PC-3 (cell line): Measurements from ENCODE around the gene CNTNAP2. TPM values are rescaled to one million over a fixed set of nuclear protein-coding genes. Genes with fewer than 3 reads are reported as not detected.

Experiments used
- ATAC-seq: fragments of 200-7000 bp; cut with Tn5 transposase; 2 replicates; pipeline ENCODE4 v1.9.1; 2020; ENCODE audit warnings: mild to moderate bottlenecking, moderate library complexity
- BruUV-seq: library from RNA; stranded (reverse); fragments of 400-500 nt; replicated peaks from 2 replicates; lab custom pipeline; 2021; lab: Mats Ljungman, UMichigan
- CTCF ChIA-PET: fragments of 300-600 bp; sonication (Branson Sonifier 250); formaldehyde crosslinking; loops from one replicate; lab custom pipeline; 2022; ENCODE audit warnings: antibody characterized with exemption; lab: Charles Lee
- POLR2A ChIA-PET: fragments of 300-600 bp; sonication (Branson Sonifier 250); formaldehyde crosslinking; loops from one replicate; lab custom pipeline; 2022; ENCODE audit warnings: antibody characterized with exemption; ENCODE audit not compliant: unreplicated experiment; lab: Charles Lee
- DNase-seq: peaks from one replicate; pipeline ENCODE4 v3.0.0-alpha.2; 2015
- H2AFZ ChIP-seq: fragments of 300-600 bp; sonication (generic); 2 replicates; pipeline ENCODE4 v1.6.0; 2016; ENCODE audit warnings: antibody characterized with exemption, low read length
- H3F3A ChIP-seq: fragments of 300-600 bp; sonication (generic); one replicate; pipeline ENCODE4 v1.6.0; 2017; ENCODE audit warnings: antibody characterized with exemption, low read length, control low read depth, mild to moderate bottlenecking; ENCODE audit not compliant: unreplicated experiment
- H3K27ac ChIP-seq: fragments of 300-600 bp; sonication (generic); 2 replicates; pipeline ENCODE4 v1.5.1; 2016; ENCODE audit warnings: mild to moderate bottlenecking, low read length
- H3K27me3 ChIP-seq: fragments of 300-600 bp; sonication (generic); 2 replicates; pipeline ENCODE4 v1.6.1; 2016; ENCODE audit warnings: low read length, mixed read lengths
- H3K36me3 ChIP-seq: fragments of 300-600 bp; sonication (generic); 2 replicates; pipeline ENCODE4 v1.6.1; 2016; ENCODE audit warnings: low read depth, mixed run types, low read length, mixed read lengths
- H3K4me1 ChIP-seq: fragments of 300-600 bp; sonication (generic); 2 replicates; pipeline ENCODE4 v1.5.1; 2016; ENCODE audit warnings: low read length; ENCODE audit not compliant: insufficient read depth
- H3K4me2 ChIP-seq: fragments of 300-600 bp; sonication (generic); 2 replicates; pipeline ENCODE4 v1.6.0; 2016; ENCODE audit warnings: low read length
- H3K4me3 ChIP-seq: fragments of 300-600 bp; sonication (generic); 2 replicates; pipeline ENCODE4 v1.5.1; 2016; ENCODE audit warnings: mild to moderate bottlenecking, low read length, mixed read lengths
- H3K79me2 ChIP-seq: fragments of 300-600 bp; sonication (generic); 2 replicates; pipeline ENCODE4 v1.6.1; 2017; ENCODE audit warnings: low read length, mixed read lengths
- H3K9ac ChIP-seq: fragments of 300-600 bp; sonication (generic); 2 replicates; pipeline ENCODE4 v1.6.0; 2016; ENCODE audit warnings: mild to moderate bottlenecking, low read length
- H3K9me2 ChIP-seq: fragments of 300-600 bp; sonication (generic); replicated peaks from 2 replicates; pipeline ENCODE4 v1.6.1; 2016; ENCODE audit warnings: mixed run types, low read length, mixed read lengths
- H3K9me3 ChIP-seq: fragments of 300-600 bp; sonication (generic); 2 replicates; pipeline ENCODE4 v1.6.1; 2016; ENCODE audit warnings: low read length, mixed read lengths
- H4K20me1 ChIP-seq: fragments of 300-600 bp; sonication (generic); 2 replicates; pipeline ENCODE4 v1.6.1; 2016; ENCODE audit warnings: low read length, mixed read lengths
- EZH2 ChIP-seq: fragments of 300-600 bp; sonication (generic); IDR thresholded peaks from one replicate; pipeline ENCODE4 v1.6.1; 2017; ENCODE audit warnings: antibody characterized with exemption, mild to moderate bottlenecking, low read length; ENCODE audit not compliant: unreplicated experiment
- EZH2phosphoT487 ChIP-seq: fragments of 300-600 bp; sonication (generic); IDR thresholded peaks from 2 replicates; pipeline ENCODE4 v1.6.1; 2018; ENCODE audit warnings: mild to moderate bottlenecking, antibody characterized with exemption, low read length, borderline replicate concordance
- intact Hi-C: fragments of 100-400 bp; cut with micrococcal nuclease; formaldehyde crosslinking; loops from 2 replicates; pipeline ENCODE4 v1.9.0; 2023
- total RNA-seq: library from RNA; depleted of rRNA; stranded (reverse); fragments of >200 nt; gene quantifications from 2 replicates; pipeline ENCODE4 v1.2.3, GENCODE V29; 2014
- TF ChIP-seq, protein P1 (sequence below): fragments of 300-600 bp; sonication (generic); conservative IDR thresholded peaks from 2 replicates; pipeline ENCODE4 v1.5.1; 2017; ENCODE audit warnings: antibody characterized with exemption, low read depth, mild to moderate bottlenecking, low read length

CNTNAP2 gene
- total RNA-seq, 1 experiment from 2014 or later: 1.5 TPM

GRCh38 chr7:146397141-146397540, 280.5 kb downstream of the CNTNAP2 start:
- ChIA-PET POLR2A (no interaction called here), CTCF (no interaction called here)
- ATAC-seq (no peak), DNase-seq (no peak)
- H3K79me2 ChIP-seq: no peaks in the 10 kb centered on the region
- H3K9ac ChIP-seq: no peak overlapping the region
- no peaks in the 10 kb centered on the region for H3F3A ChIP-seq
- no peak overlapping the region for H3K27ac ChIP-seq
- TF ChIP-seq EZH2 (no peak), EZH2phosphoT487 (no peak)
- TF ChIP-seq, protein P1, sequence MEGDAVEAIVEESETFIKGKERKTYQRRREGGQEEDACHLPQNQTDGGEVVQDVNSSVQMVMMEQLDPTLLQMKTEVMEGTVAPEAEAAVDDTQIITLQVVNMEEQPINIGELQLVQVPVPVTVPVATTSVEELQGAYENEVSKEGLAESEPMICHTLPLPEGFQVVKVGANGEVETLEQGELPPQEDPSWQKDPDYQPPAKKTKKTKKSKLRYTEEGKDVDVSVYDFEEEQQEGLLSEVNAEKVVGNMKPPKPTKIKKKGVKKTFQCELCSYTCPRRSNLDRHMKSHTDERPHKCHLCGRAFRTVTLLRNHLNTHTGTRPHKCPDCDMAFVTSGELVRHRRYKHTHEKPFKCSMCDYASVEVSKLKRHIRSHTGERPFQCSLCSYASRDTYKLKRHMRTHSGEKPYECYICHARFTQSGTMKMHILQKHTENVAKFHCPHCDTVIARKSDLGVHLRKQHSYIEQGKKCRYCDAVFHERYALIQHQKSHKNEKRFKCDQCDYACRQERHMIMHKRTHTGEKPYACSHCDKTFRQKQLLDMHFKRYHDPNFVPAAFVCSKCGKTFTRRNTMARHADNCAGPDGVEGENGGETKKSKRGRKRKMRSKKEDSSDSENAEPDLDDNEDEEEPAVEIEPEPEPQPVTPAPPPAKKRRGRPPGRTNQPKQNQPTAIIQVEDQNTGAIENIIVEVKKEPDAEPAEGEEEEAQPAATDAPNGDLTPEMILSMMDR: no peak
- H3K4me3 ChIP-seq: no peak overlapping the region
- intact Hi-C loops: no loop called here
- H2AFZ ChIP-seq: no peak overlapping the region
- H3K9me3 ChIP-seq: no peaks in the 10 kb centered on the region
- no peaks in the 10 kb centered on the region for H3K27me3 ChIP-seq
- BruUV-seq: no TSS peak
- no peaks in the 10 kb centered on the region for H4K20me1 ChIP-seq
- H3K4me1 ChIP-seq: no peaks in the 10 kb centered on the region
- H3K9me2 ChIP-seq: no peaks in the 10 kb centered on the region
- H3K4me2 ChIP-seq: no peak overlapping the region
- H3K36me3 ChIP-seq: no peaks in the 10 kb centered on the region

DNA sequence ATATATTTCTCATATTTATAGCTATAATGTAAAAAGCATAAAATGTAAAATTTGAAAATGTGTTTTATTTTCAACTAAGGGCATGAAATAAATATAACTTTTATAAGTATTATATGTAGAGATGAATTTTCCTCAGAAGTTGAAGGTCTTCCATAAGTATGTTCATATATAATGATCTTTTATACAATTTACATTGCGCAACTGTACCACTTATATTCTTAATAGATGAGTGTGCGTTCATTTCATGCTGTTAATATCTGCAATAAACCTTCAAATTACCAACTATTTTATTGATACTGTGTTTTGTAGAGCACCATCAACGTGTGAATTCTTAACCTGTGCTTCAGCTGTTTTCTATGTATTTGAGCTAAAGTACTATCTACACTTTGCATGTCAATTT, 285.3 kb downstream of the CNTNAP2 start:
- ChIA-PET CTCF (no interaction called here), POLR2A (no interaction called here)
- H3K4me2 ChIP-seq: no peak overlapping the region
- H3K9ac ChIP-seq: no peak overlapping the region
- H3K27me3 ChIP-seq: no peaks in the 10 kb centered on the region
- no peak overlapping the region for H2AFZ ChIP-seq
- no peak overlapping the region for H3K4me3 ChIP-seq
- H3K9me3 ChIP-seq: no peaks in the 10 kb centered on the region
- TF ChIP-seq, protein P1: no peak
- TF ChIP-seq EZH2phosphoT487: no peak
- TF ChIP-seq EZH2: no peak
- no peak overlapping the region for H3K27ac ChIP-seq
- no peaks in the 10 kb centered on the region for H3K9me2 ChIP-seq
- intact Hi-C loops: no loop called here
- no peaks in the 10 kb centered on the region for H3K36me3 ChIP-seq
- BruUV-seq: no TSS peak
- H3K4me1 ChIP-seq: no peaks in the 10 kb centered on the region
- no peaks in the 10 kb centered on the region for H3K79me2 ChIP-seq
- H3F3A ChIP-seq: no peaks in the 10 kb centered on the region
- DNase-seq: no peak
- H4K20me1 ChIP-seq: no peaks in the 10 kb centered on the region
- ATAC-seq: no peak

GRCh38 chr7:146405737-146406136, 289.1 kb downstream of the CNTNAP2 start:
- no peaks in the 10 kb centered on the region for H3K9me3 ChIP-seq
- no peak overlapping the region for H3K9ac ChIP-seq
- POLR2A ChIA-PET: no interaction called here
- no peak for ATAC-seq
- H4K20me1 ChIP-seq: no peaks in the 10 kb centered on the region
- no peak overlapping the region for H3K4me3 ChIP-seq
- CTCF ChIA-PET: no interaction called here
- no peaks in the 10 kb centered on the region for H3K9me2 ChIP-seq
- BruUV-seq: no TSS peak
- no peaks in the 10 kb centered on the region for H3K36me3 ChIP-seq
- no peaks in the 10 kb centered on the region for H3K79me2 ChIP-seq
- H3K27ac ChIP-seq: no peak overlapping the region
- H2AFZ ChIP-seq: no peak overlapping the region
- H3F3A ChIP-seq: no peaks in the 10 kb centered on the region
- no peaks in the 10 kb centered on the region for H3K4me1 ChIP-seq
- DNase-seq: no peak
- no peak overlapping the region for H3K4me2 ChIP-seq
- no peaks in the 10 kb centered on the region for H3K27me3 ChIP-seq
- TF ChIP-seq EZH2phosphoT487 (no peak), EZH2 (no peak)
- TF ChIP-seq, protein P1: no peak
- intact Hi-C loops: no loop called here
